HG03097 (cell line): ENCODE results near the gene CLEC2A.
A peak's percentile ranks its signal among the peaks of the same experiment; 100 is the strongest.
"Not testable (repeated sequence)": the region's sequence is repeated elsewhere in the genome, so short reads cannot be mapped to it uniquely, and the experiment has no call there.

Experiments used
- ATAC-seq: cut with Tn5 transposase; IDR thresholded peaks from one replicate; pipeline ENCODE4 v1.9.1; 2021; ENCODE audit not compliant: unreplicated experiment, low FRiP score

CLEC2A gene

GRCh38 chr12:9932270-9932669 lies at the start of gene CLEC2A:
TSS of gene CLEC2A (minus strand) at chr12:9932370. CDS start at chr12:9932329, 41 bp downstream.
- ATAC-seq, result no peak

GRCh38 chr12:9980126-9980525 lies 48.0 kb upstream of the CLEC2A start:
- ATAC-seq, result no peak

GRCh38 chr12:9977916-9978315 lies 45.7 kb upstream of the CLEC2A start:
- no peak for ATAC-seq

GRCh38 chr12:9976626-9977025 lies 44.5 kb upstream of the CLEC2A start:
- ATAC-seq, result not testable (repeated sequence)

- ATAC-seq, result no peak
These were observed 43.4 kb upstream of the CLEC2A start for GRCh38 chr12:9975614-9976013.

GRCh38 chr12:9974731-9975130 lies 42.6 kb upstream of the CLEC2A start:
- ATAC-seq, result not testable (repeated sequence)

GRCh38 chr12:9973949-9974348 lies 41.8 kb upstream of the CLEC2A start:
- no peak for ATAC-seq

- ATAC-seq, result no peak
These were observed 39.0 kb upstream of the CLEC2A start, which contains the start of gene CLEC12A for GRCh38 chr12:9971181-9971580. TSS of gene CLEC12A (plus strand) at chr12:9971409. CDS start at chr12:9971597, 188 bp downstream.

GRCh38 chr12:9969673-9970072 lies 37.5 kb upstream of the CLEC2A start:
- no peak for ATAC-seq

- no peak for ATAC-seq
These were observed 29.7 kb upstream of the CLEC2A start for GRCh38 chr12:9961901-9962300.

- peak; percentile 68 for ATAC-seq
These were observed 28.9 kb upstream of the CLEC2A start for GRCh38 chr12:9961106-9961505.

- ATAC-seq, result no peak
These were observed 28.4 kb upstream of the CLEC2A start for GRCh38 chr12:9960590-9960989.

GRCh38 chr12:9957834-9958233 lies 25.7 kb upstream of the CLEC2A start:
- ATAC-seq, result no peak

- ATAC-seq, result not testable (repeated sequence)
These were observed 21.0 kb upstream of the CLEC2A start for GRCh38 chr12:9952954-9953729.

- ATAC-seq, result no peak
These were observed 19.0 kb upstream of the CLEC2A start for GRCh38 chr12:9951026-9951675.

- peak; percentile 89 for ATAC-seq
These were observed 16.6 kb upstream of the CLEC2A start for GRCh38 chr12:9948606-9949296.

- ATAC-seq, result no peak
These were observed 15.5 kb upstream of the CLEC2A start for GRCh38 chr12:9947674-9948073.

GRCh38 chr12:9944391-9944790 lies 12.2 kb upstream of the CLEC2A start:
- no peak for ATAC-seq

- ATAC-seq, result no peak
These were observed 11.1 kb upstream of the CLEC2A start for GRCh38 chr12:9943240-9943639.

- ATAC-seq, result no peak
These were observed 9.7 kb upstream of the CLEC2A start for GRCh38 chr12:9941838-9942237.

GRCh38 chr12:9940375-9940774 lies 8.2 kb upstream of the CLEC2A start:
- ATAC-seq, result no peak
